Brain pericyte (primary cell): ENCODE measurements around the gene CCDC170.

Experiments used
- DNase-seq: peaks from one replicate; pipeline ENCODE4 v3.0.0-alpha.2; 2012; ENCODE audit warnings: low read depth, low spot score

Gene CCDC170

GRCh38 chr6:151616600-151616999, 122.8 kb downstream of the CCDC170 start:
- no peak for DNase-seq

GRCh38 chr6:151617539-151617938, 123.7 kb downstream of the CCDC170 start:
- DNase-seq = no peak

- no peak for DNase-seq
Measured at GRCh38 chr6:151618717-151619116, 124.9 kb downstream of the CCDC170 start.

- no peak for DNase-seq
Measured at GRCh38 chr6:151620179-151620578, 126.4 kb downstream of the CCDC170 start.

- no peak for DNase-seq
Measured at GRCh38 chr6:151624071-151624470, 130.3 kb downstream of the CCDC170 start.

- DNase-seq = no peak
Measured at GRCh38 chr6:151624481-151624880, 130.7 kb downstream of the CCDC170 start.

- DNase-seq = no peak
Measured at GRCh38 chr6:151624900-151625536, 131.2 kb downstream of the CCDC170 start.

- no peak for DNase-seq
Measured at GRCh38 chr6:151627689-151628444, 134.1 kb downstream of the CCDC170 start.

GRCh38 chr6:151629791-151630190, 136.0 kb downstream of the CCDC170 start:
- DNase-seq = no peak

- no peak for DNase-seq
Measured at GRCh38 chr6:151630387-151630786, 136.6 kb downstream of the CCDC170 start.

GRCh38 chr6:151630991-151631655, 137.3 kb downstream of the CCDC170 start:
- no peak for DNase-seq

GRCh38 chr6:151632415-151632987, 138.7 kb downstream of the CCDC170 start:
- DNase-seq = no peak

GRCh38 chr6:151633526-151634335, 139.9 kb downstream of the CCDC170 start:
- DNase-seq = no peak

GRCh38 chr6:151634336-151634720, 140.5 kb downstream of the CCDC170 start:
- DNase-seq = no peak

GRCh38 chr6:151635741-151636140, 141.9 kb downstream of the CCDC170 start:
- DNase-seq = no peak

GRCh38 chr6:151637814-151638213, 144.0 kb downstream of the CCDC170 start:
- no peak for DNase-seq

GRCh38 chr6:151639750-151640149, 145.9 kb downstream of the CCDC170 start:
- DNase-seq = no peak

GRCh38 chr6:151641028-151641427, 147.2 kb downstream of the CCDC170 start:
- DNase-seq = no peak

- no peak for DNase-seq
Measured at GRCh38 chr6:151647976-151648639, 154.3 kb downstream of the CCDC170 start.

GRCh38 chr6:151649835-151650234, 156.0 kb downstream of the CCDC170 start:
- no peak for DNase-seq

- DNase-seq = no peak
Measured at GRCh38 chr6:151651639-151652038, 157.8 kb downstream of the CCDC170 start.
